T1000 (cell line): ENCODE data around the gene NUDT16L1.

Source experiments
- DNase-seq: peaks from one replicate; lab custom pipeline; 2025; ENCODE audit warnings: mixed read lengths; lab: John Stamatoyannopoulos, UW

Gene NUDT16L1

DNA sequence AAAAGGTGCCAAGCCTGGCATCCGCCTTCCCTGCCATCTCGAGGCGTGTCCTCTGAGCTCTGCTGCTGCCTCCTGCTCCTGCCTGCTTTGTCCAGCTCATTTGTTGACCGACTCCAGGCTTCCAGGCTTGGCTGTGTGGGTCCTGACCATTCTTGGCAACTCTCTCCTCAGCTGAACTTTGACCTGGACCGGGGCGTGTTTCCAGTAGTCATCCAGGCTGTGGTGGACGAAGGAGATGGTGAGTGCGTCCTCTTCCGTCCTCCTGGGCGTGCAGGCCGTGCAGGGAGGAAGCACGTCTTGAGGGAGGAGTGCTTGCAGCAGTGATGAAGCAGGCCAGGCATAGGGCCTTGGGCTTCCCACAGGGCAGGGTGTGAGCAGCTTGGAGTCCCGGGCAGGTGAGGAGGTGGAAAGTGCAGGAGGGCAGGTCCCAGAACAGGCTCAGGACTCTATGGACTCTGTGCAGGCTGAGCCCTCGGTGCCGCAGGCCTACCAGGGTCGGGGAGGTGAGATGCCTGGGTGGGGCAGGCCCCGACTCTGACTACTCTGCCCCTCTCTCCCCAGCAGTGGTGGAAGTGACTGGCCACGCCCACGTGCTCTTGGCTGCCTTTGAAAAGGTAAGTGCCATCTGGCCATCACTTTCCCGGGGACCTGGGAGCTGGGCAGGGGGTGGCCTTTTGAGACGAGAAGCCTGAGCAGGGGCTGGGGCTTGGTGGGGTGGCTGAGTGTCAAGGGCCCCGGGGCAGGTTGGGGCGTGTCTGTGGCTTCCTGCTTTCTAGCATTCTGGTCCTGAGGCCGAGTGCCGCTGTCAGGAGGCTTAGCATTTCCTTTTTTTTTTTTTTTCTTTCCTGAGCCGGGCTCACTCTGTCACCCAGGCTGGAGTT, 28.6 kb upstream of the NUDT16L1 start:
- no peak for DNase-seq

DNA sequence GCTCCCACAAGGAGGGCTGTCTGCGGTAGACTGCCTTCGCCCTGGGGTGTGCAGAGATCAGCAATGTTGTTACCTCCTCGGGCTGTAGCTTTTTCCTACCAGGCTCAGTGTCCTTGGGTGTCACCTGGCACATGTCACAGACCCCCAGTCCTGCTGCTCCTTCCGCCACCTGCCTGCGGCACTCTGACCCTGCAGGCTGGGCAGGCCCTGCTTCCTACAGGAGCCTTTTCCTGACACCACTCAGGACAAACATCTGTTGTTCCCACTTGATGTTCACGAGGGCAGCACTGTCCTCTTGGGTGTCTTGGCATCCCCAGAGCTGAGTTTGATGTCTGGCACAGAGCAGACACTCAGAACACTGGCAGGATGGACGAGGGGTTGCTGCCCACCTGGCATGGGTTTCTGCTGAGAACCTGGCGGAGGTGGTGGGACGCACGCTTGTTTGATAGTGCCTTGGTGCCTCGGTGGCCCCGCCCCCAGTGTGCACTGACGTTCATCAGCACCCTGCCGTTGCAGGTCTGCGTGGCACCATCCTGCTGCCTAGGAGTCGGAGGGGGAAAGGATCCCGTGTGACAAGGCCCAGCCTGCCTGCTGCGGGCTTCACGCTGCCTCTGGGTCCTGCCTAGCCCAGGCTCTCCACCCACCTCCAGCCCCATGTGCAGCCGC, 26.7 kb upstream of the NUDT16L1 start:
- DNase-seq: no peak

DNA sequence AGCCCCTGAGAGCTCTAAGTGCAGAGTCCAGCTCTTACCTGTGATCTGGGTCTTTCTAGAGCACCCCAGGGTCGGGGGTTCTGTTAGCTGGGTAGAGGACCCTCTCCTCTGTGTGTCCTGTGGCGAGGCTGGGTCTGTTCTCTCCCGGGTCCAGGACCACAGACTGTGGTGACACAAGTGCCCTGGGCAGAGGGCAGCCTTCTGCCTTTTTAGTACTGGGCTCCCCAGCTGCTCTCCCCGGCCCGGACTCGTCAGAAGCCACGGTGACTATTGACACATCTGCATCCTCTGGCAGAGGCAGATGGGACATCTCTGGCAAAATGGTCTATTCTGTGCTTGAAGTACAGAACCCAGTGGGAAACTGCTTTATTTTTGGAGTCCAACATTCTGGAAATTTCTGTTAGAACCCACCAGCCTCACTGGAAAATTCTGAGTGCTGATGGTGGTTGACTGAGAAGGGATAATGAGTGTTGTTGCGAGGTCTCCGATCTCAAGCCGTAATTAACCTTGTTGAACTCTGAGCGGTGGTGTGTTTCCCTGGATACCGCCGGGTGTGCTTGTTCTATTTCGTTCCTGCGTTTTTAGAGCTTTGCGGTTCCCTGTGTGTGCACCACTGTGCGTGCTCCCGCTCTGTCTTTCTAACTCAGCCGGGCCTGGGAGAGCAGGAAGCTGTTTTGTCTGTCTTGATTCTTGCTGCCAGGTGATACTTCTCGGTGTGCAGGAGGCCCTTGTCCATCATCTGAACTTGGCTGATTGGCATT, 26.0 kb upstream of the NUDT16L1 start:
- no peak for DNase-seq

DNA sequence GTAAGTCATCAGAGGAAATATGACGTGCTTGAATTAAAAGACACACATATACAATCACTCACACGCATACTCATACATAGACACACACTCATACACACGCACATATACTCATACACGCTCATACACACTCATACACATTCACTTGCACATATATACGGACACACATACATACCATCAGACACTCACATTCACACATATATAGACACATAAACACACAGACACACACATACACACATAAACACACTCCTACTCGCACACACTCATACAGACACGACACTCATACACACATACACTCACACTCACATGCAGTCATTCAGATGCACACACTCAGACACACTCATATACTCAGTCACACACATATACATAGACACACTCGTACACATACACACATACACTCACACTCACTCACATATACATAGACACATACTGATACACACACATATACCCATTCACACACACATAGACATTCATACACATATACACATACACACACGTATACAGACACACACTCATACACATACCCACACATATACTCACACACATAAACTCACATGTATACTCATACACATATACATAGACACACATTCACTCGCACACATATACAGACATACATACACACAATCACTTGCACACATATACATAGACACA, 24.9 kb upstream of the NUDT16L1 start:
- DNase-seq: no peak

DNA sequence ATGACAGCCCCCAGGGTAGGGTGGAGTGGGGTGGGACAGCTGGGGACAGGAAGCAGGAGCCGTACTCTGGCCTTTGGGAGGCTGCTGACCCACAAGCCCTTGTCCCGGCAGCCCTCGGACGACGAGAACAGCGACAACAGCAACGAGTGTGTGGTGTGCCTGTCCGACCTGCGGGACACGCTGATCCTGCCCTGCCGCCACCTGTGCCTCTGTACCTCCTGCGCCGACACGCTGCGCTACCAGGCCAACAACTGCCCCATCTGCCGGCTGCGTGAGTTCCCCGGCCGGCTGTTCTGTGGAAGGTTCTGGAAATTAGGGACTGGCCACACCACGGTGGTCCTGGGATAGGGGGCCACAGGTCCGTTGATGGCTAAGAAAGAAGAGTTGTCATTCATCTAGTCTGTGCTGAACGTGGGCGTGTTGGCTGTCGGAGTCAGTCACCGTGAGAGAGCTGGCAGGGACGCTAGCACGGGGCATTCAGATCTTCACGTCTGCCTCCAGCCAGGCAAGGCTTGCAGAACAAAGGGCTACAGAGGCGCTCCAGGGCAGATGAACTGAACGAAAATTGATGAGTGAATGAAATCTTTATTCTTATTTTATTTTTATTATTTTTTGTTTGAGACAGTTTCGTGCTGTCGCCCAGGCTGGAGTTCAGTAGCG, 19.8 kb upstream of the NUDT16L1 start:
- DNase-seq: no peak

DNA sequence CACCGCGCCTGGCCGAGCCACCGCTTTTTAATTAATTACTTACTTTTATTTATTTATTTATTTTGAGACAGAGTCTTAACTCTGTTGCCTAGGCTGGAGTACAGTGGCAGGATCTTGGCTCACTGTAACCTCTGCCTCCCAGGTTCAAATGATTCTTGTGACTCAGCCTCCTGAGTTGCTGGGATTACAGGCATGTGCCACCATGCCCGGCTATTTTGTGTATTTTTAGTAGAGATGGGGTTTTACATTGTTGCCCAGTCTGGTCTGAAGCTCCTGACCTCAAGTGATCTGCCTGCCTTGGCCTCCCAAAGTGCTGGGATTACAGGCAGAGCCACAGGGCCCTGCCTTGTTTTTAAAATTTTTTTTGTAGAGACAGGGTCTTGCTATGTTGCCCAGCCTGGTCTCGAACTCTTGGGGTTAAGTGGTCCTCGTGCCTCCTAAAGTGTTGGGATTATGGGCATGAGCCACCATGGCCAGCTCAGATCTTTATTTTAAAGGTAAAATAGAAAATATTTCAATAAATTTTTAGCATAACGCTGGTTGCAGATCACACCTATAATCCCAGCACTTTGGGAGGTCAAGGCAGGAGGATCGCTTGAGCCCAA, 18.3 kb upstream of the NUDT16L1 start:
- no peak for DNase-seq

DNA sequence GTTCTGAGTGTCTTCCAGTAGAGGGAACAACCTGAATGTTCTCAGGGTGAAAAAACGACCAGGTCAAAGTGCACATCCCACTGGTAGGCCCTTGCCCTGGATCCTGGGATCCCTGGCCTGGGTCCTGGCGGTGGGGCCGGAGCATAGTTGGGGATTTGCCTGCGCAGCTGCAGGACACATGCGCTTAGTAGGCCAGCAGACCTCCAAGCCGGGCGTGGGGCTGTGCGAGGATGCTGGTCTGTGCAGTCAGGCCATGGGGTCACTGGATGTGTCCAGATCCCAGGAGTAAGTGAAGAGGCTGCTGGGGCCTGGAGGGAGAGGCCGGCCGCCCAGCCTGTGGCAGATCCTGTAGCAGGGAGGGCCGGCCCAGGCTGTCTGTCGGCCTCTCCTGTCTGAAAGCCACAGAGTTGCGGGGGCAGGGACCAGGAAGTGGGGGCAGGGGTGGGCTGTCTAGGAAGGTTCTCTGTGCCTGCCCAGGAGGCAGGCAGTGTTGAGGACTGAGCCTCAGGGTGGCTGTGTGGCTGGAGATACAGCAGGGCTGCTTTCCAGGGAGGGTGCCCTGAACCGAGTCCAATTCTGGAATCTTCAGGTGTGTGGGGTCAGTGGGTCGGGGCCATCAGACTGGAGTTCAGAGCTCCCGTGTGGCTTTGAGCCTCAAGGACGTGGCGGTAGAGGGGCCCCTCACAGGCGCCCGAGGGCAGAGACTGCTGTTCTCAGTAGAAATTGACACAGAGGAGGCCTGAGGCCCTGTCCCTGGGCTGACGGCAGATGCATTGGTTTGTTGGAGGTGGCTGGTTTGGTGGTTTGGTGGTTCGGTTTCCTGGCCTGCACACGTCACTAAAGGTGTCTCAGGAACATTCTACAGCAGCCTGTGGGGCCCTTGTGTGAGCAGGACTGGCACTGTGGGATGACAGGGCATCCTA, 17.2 kb upstream of the NUDT16L1 start:
- no peak for DNase-seq

DNA sequence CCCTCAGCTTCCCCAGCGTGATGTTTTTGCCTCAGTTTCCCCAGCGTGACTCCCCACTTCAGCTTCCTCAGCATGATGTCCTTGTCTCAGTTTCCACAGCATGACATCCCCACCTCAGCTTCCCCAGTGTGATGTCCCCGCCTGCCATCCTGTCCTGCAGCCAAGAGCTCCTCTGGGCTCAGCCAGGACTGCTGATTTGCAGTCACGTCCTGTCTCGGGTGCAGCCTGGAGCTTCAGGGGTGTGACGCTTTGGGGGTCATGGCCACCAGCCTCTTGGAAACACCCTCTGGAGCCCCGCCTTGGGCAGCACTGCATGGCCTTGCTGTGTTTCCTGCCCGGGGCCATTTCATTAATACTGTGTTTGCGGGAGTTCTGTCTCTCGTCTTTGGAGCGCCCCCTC, 16.5 kb upstream of the NUDT16L1 start:
- DNase-seq: no peak

DNA sequence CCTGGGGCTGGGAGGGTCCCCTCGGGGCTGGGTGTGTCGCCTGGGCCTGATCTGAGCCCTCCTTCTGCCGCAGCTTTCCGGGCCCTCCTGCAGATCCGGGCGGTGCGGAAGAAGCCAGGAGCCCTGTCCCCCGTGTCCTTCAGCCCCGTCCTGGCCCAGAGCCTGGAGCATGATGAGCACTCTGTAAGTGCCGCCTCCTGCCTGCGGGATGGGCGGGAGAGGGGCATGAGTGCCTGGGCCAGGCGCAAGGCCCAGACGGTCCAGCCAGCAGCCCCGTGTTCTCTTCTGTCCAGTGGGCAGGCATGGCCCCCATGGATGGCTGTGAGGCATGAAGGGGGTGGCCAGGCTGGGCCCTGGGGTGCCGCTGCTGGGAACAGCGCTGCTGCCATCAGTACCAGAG, 16.0 kb upstream of the NUDT16L1 start:
- no peak for DNase-seq

DNA sequence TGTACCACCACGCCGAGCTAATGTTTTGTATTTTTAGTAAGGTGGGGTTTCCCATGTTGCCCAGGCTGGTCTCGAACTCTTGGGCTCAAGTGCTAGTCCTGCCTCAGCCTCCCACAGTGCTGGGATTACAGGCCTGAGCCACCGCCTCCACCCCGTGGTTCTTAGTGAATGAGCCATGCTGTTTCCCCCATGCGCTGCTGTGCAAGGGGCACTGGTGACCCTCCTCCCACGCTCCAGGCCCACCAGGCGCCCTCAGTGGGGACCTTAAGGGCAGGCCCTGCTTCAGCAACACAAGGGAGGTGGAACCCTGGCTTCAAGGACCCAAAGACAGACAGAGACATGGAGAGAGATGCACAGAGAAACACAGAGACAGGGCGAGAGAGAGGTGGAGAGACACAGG, 15.4 kb upstream of the NUDT16L1 start:
- DNase-seq: no peak

DNA sequence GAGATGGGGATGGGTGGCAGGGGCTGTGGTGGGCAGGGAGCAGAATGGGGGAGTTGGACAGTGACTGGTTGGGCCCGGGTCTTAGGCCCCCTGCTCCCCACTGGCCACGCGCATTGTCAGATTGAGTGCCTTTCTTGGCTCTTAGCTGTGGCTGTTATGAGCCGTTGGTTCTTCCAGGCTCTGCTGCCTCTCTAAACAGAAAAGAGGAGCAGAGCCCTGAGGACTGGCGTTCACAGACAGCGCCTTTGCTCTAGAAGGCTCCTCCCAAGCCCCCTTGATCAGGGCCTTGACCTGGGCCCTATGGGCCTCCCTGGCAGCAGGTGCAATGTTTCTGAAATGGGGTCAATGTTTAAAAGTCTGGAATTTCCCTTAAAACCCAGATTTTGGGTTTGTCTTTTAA, 14.8 kb upstream of the NUDT16L1 start:
- DNase-seq: no peak

DNA sequence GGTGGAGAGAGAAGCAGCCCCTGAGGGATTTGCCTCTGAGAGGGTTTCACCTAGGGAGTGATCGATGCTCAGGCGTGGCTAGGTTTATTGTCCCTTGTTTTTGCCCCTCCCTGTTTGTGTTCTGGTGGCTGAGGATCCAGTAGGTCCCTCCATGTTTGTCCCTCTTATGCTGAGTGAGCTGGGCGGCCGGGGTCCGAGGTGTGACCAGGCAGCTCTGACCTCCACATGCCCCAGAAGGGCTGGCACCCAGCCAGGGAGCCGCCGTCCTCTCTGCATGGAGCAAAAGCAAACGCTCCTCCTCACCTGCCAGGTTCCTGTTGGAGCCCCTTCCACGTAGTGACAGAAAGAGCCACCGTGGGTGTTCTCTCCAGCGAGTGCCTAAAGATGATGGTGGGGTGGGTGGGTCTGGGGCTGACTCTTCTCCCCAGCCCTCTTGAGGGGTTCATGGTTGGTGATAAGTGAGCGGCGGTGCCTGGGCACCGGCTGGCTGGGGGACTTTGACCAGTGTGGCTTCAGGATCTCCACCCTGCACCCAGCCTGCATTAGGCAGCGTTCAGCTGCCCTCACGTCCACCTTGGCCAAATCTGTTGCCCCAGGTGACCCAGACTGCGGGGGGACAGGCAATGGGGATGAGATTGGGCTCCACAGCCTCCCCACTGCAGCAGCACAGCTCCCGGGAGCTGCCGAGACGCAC, 14.1 kb upstream of the NUDT16L1 start:
- DNase-seq: no peak

DNA sequence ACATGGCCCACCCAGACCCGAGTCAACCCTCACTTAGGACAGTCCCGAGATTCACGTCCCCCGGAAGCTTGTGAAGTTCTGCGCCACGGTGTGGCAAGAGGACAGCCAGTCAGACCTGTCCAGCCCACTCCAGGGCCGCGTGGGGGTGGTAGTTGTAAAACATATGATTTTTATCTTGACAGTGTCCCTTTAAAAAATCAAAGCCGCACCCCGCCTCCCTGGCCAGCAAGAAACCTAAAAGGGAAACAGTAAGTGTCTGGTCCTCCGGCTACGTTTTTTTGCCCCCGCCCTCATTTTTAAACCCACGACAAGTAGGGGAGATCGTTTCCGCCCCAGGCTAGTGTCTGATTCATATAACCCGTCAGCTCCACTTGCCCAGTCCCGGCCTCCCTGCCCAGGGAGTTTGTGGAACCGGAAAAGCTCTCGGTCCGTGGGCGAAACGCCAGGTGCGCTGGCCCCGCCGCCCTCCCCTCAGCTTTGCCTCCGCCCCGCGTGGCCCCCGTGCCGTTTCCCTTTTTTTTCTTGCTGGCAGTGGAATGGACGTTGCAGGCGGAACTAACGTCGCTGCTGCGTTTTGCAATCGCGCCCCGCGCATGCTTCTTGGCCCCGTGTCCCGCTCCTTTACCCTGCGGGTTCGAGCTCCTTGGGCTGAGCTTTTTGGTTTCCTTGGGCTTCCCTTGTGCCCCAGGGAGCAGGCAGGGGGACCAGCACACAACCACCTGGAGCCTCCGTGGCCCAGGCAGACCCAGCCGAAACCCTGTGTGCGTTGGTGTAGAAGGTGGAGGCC, 13.3 kb upstream of the NUDT16L1 start:
- DNase-seq: peak; percentile 87

DNA sequence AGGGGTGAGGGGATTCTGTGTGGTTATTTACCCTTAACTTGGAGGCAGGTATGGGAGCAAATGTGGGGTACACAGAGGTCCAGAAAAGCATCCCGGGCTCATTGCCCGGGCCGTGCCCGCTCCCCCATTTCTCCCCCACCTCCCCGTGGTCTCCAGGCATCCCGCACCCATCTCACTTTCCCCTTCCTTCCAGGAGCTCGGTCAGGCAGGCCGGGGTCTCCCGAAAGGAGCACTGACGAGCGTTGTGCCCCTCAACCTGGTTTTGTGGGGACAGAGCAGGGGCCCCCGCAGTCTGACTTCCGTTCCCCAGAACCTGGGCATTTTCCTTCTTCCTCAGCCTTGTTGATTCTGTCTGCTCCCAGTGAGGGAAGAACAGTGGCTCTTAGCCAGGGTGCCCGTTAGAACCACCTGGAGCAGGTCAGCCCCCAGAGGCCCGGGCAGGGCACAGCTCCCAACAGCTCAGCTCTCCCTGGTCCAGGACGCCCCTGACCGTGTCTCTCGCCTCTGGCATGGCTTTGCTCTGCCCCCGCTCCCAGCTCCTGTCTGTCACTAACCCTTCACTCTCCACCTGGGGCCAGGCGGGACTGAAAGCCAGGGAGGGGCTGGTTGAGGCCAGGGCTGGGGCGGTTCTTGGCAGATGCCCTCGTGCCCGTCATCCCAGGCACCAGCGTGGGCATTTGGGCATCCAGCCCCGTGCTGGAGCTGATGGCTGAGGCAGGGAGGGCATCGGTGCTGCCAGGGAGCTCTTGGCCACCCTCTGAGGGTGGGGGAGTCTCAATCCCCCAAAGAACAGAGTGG, 12.5 kb upstream of the NUDT16L1 start:
- DNase-seq: no peak

DNA sequence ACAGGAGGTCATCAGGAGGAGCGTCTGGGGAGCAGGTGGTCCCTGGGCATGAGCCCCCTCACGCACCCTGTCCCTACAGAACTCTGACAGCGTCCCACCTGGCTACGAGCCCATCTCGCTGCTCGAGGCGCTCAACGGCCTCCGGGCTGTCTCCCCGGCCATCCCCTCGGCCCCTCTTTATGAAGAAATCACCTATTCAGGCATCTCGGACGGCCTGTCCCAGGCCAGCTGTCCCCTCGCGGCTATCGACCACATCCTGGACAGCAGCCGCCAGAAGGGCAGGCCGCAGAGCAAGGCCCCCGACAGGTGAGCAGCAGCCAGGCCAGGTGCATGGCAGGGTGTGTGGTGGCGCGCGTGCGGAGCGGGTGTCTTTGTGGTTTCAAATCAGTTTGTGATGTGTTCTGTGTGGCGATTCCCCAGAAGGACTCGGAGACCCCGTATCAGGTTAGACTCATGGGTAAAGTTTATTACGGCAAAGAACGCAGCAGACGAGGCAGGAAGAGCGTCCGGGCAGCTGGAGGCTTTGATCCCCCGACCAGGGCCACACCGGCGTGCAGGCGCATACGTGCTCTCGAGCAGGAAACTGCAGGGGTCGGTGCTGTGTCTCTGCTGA, 11.8 kb upstream of the NUDT16L1 start:
- DNase-seq: no peak

DNA sequence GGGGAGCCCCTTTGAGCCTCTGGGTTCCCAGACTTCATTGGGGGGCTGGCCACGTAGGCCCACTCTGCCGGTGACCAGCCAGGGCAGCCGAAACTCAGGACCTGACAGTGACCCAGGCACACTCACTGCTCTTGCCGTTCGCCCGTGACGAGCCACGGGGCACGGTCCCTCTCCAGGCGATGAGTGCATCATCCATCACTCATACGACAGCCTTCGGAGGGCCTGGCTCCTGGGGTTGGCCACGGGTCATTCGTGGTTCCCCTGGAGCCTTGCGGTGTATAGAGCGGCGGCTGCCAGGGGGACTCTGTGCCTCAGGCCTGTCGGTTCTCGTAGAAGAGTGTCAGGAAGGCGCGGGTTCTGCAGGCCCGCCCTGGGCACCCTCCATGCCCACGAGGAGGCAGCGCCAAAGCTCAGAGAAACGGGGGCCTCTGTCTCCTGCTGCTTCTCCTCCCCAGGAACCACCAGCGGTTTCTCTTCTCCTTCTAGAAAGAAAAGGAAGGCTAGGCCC, 11.2 kb upstream of the NUDT16L1 start:
- DNase-seq: no peak

DNA sequence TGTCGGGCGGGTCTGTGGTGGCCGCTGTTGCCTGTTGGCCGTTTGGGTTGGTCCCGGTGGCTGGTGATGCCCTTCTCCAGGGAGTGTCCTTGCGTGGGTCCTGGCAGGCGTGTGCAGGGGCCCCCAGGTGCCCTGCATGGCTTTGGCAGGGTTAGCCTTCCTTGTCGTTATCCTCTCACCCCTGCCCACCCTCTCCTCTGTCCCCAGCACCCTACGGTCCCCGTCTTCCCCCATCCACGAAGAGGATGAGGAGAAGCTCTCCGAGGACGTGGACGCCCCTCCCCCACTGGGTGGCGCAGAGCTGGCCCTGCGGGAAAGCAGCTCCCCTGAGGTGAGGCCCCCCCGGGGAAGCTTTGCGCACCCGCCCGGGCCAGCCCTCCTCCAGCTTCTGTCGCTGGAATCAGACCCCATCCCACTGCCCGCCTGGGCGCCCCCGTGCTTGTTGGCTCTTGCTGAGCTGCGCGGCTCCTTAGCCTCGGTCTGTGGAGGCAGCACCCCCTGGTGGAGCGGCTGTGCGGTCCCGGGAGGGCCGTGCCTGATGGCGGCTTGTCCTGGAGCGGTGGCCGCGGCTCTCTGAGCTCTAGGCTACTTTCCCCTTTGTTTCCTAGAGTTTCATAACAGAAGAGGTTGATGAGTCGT, 10.6 kb upstream of the NUDT16L1 start:
- no peak for DNase-seq
